Stimulated activated CD4-positive, alpha-beta T cell treated with anti-CD3 and anti-CD28 coated beads, Interleukin-15, amount 100 ng/mL, for 48 hours (primary cell): Measurements from ENCODE around the gene NOLC1.

Source experiments
- DNase-seq, 2 donors: peaks; one replicate each; pipeline ENCODE4 v3.0.0-alpha.2; 2020; ENCODE audit warnings: low read depth in 2 of 2

Gene NOLC1

GRCh38 chr10:102121739-102122372 is 30.3 kb upstream of the NOLC1 start:
- DNase-seq, result no peak

- DNase-seq, result no peak
These were observed 29.7 kb upstream of the NOLC1 start for GRCh38 chr10:102122450-102122849.

- no peak for DNase-seq
These were observed 29.0 kb upstream of the NOLC1 start for GRCh38 chr10:102123223-102123622.

- DNase-seq, result no peak
These were observed 20.7 kb upstream of the NOLC1 start for GRCh38 chr10:102131286-102132170.

- DNase-seq, result no peak
These were observed 20.0 kb upstream of the NOLC1 start for GRCh38 chr10:102132193-102132562.

GRCh38 chr10:102132563-102133372 is 19.4 kb upstream of the NOLC1 start, which contains the start of gene PPRC1:
PPRC1 (plus strand) TSS chr10:102133040; CDS start chr10:102133069, 29 bp downstream.
- peak; percentile 96 to 98 for DNase-seq

GRCh38 chr10:102133373-102134195 is 18.6 kb upstream of the NOLC1 start:
- peak; percentile 49 to 62 for DNase-seq

- no peak for DNase-seq
These were observed 17.8 kb upstream of the NOLC1 start for GRCh38 chr10:102134416-102134815.

- no peak for DNase-seq
These were observed 16.1 kb upstream of the NOLC1 start for GRCh38 chr10:102135956-102136526.

GRCh38 chr10:102139281-102140110 is 12.7 kb upstream of the NOLC1 start:
- no peak for DNase-seq

GRCh38 chr10:102140218-102140617 is 12.0 kb upstream of the NOLC1 start:
- DNase-seq, result no peak

GRCh38 chr10:102140913-102141540 is 11.2 kb upstream of the NOLC1 start:
- no peak for DNase-seq

- no peak for DNase-seq
These were observed 10.5 kb upstream of the NOLC1 start for GRCh38 chr10:102141583-102142107.

GRCh38 chr10:102146971-102147428 is 5.2 kb upstream of the NOLC1 start:
- no peak for DNase-seq

GRCh38 chr10:102147561-102147960 is 4.6 kb upstream of the NOLC1 start:
- DNase-seq, result no peak

GRCh38 chr10:102148275-102148674 is 3.9 kb upstream of the NOLC1 start:
- no peak for DNase-seq

- DNase-seq, result no peak
These were observed 1.0 kb upstream of the NOLC1 start for GRCh38 chr10:102150970-102151773.

GRCh38 chr10:102152545-102152890 is 329 bp downstream of the NOLC1 start:
- DNase-seq, result peak; percentile 33
